HG02678 (cell line): ENCODE measurements around the gene SEC62.

Experiments
- ATAC-seq: cut with Tn5 transposase; IDR thresholded peaks from one replicate; pipeline ENCODE4 v1.9.1; 2021; ENCODE audit warnings: mild to moderate bottlenecking, moderate library complexity; ENCODE audit not compliant: unreplicated experiment

The SEC62 gene

DNA sequence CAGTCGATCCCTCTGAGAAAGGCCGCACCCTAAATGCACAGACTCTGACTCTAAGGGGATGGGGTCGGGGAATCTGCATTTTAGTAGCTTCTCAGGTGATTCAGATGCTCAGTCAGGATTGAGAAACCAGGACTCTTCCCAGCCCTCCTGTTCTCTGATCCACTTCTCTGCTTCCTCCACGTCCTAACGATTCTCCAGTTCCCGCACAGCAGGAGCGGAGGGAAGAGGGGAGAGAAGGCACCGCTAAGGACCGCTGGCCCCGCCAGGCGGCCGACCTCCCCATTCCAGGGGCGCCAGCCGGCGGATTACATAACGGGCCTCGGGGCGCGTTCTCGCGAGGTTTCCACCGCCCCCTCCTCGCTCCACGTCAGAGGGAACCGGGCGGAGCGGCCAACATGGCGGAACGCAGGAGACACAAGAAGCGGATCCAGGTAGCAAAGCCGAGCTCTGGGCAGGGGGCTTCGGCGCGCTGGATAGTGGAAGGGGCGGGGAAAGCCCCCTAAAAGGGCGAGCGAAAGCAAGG, at the start of gene SEC62:
TSS of gene SEC62 (plus strand) at position 380 of the 523 bp plus-strand sequence. CDS start at position 396, 16 bp downstream.
- peak; percentile 87 for ATAC-seq

DNA sequence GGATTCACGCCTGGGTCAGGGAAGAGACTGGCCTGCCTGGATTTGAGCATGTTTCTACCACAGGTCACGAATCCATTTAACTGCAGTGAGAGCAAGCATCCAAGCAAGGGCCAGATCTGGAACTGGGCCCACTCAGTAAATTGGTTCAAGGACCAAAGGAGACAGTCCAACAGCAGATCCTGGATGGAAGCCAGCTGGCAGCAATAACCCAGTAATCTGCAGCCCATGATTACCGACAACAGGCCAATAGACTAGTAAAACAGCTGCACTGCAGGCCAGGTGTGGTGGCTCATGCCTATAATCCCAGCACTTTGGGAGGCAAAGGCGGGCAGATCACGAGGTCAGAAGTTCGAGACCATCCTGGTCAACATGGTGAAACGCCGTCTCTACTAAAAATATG, 43.4 kb upstream of the SEC62 start:
- ATAC-seq: no peak

DNA sequence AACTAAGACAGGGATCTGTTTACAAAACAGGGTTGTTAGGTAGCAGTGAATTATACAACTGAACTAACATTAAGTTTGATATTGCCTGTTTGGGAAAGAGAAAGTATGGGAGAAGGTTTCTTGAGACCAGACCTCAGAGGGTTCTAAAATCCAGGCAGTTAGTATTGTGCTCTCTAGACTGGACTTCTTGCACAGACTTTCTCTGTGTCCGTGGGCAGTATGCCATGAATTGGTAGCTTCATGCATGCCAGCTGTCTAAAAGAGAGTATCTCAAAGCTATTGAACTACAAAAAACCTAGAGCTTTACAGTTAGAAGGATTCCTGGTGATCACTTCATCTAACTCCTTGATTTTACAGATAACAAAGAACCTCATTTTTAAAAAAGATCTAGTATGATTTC, 42.8 kb upstream of the SEC62 start:
- no peak for ATAC-seq

DNA sequence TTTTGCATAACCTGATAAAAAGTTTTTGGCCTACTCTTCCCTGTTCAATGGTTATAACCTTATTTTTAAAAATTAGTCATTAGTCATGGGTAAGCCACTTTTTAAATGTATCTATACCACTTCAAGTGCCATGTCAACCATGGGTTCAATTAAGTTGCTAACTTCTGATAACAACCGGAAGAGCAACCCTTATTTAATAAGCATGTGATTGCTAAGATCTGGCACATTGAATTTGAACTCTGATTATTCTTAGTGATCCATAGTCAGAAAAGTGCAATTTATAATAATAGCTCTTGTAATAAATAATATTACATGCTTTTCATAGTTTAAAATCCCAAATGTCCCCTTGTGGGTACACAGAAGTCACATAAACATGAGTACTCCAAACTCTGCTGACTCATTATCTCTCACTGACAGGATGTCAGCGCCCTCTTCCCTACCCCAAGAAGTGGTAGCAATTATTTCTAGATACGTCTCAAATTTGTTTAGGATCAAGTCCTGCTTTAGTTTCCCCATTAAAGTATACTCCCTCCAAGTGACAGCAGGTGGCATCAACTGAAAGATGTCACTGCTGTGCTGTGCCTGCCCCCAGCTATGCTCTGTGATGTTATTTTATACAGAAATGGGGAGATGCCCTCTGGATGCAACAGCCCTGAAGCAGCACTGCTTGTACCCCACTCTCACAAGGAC, 36.6 kb upstream of the SEC62 start:
- peak; percentile 30 for ATAC-seq

- no peak for ATAC-seq
Observed at GRCh38 chr3:169930843-169931242, 35.8 kb upstream of the SEC62 start.

DNA sequence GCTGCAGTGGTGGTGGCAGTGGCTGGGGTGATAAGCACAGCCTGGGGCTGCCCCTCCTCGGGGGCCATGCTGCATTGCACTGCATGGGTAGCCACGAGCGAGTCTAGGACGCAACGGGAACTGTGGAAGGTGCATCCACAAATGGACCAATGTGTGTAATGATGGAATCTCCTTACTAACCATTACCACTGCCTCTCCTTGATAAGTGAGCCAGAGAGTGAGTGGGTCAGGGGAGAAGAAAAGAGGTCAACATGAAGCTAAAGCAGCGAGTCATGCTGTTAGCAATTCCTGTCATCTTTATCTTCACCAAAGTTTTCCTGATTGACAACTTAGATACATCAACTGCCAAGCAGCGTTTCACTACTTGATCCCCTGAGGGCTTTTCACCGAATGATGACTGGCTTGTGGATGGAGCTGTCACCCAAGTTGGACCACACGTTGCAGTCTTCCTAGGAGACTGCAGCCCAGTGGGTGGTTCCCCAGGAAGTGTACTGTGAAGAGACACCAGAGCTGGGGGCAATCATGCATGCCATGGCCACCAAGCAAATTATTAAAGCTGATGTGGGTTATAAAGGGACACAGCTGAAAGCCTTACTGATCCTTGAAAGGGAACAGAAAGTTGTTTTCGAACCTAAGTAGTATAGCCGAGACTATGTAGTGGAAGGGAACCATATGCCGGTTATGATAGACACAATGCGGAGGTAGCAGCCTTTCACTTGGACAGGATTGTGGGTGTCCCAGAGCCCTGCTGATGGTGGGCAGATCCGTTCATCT, 34.7 kb upstream of the SEC62 start:
- peak; percentile 91 for ATAC-seq

DNA sequence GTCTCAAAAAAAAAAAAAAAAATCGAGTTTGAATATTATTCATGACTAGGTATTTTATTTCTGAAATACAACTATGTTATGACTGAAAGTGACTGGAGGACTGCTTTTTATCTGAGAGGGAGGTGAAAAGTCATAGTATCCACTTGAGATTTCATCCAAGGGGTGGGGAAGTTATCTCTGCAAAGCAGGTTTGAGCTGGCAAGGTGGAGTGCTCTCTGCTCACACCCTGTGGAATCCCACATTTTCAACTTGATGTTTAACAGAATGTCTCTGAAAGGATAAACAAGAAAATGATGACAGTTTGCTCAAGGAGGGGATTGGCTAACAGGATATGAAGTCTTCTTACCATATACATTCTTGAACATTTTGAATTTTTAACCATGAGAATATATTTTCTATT, 27.3 kb upstream of the SEC62 start:
- ATAC-seq: no peak

GRCh38 chr3:169939751-169940150, 26.9 kb upstream of the SEC62 start:
- ATAC-seq: no peak

GRCh38 chr3:169940470-169941181, 26.0 kb upstream of the SEC62 start:
- peak; percentile 72 for ATAC-seq

DNA sequence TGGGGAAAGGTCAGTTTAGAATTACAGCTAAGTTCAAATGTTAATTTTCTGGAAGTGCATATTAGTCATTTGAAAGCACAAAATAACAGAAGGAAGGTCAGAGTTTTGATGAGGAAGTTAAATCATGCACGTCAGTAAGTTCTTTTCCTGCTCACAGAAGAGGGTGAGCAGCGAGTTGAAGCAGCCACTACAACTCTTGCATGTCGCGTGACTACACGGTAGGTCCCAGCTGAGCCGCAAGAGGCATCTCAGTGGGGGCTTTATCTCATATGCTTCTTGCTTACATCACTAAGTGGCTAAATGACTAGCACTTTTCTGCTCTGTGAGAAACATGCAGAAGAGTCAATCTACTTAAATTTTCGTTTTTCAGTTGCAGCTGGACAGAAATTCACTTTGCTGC, 21.3 kb upstream of the SEC62 start:
- peak; percentile 85 for ATAC-seq

DNA sequence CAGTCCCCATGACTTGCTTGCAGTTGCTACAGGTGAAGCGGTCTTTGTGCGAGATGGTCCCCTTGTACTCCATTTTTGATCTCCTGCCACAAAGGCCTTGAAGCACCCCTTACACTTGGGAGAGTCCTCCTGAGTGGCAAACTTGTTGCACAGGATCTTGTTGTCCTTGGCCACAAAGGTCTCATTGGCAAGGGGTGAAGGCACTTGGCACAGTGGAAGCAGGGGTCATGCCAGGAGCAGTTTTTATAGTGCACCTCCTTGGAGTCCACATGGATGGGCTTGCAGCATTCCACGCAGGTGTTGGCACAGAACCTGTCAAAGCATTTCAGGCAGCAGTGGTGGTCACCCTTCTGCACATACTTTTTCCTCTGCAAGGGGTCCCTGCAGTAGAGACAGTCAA, 20.3 kb upstream of the SEC62 start:
- no peak for ATAC-seq

DNA sequence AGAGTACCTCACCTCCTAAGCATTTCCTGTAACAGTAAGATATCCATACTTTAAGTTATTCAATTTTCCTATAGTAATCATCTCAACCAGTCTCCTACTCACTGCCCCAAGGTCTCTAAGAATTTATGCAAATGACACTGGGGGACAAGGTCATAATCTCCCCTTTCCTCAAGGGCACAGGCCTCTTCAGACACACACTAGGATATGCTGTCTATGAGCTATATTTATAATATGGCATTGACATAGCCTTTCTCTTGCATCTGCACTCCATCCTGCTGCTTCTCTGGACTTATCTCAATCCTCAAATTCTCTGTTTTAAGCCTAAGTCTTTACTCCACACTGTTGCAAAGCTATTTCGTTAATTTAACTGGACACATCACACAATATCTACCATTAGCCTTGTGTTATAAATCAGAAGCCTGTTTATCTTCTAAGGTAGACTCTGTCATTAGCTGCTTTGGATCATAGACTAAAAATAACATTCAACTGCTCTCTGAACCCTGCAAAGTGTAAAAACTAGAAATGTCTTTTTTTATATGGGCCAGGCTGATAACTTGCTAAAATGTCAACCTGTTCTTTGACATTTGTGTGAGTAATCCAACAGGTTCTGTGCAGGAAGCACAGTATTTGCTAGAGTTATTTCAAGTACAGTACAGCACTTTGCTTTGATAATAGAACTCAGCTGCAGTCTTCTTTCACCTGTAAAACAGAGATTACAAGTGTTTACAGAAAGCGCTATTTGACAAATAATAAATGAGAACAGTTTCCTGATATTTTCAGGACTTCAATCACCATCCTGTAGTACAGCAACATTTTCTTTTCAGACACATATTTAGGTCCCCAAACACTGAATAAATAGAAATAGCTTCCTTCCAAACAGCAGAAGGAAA, 17.8 kb upstream of the SEC62 start:
- no peak for ATAC-seq

GRCh38 chr3:169952045-169952444, 14.6 kb upstream of the SEC62 start:
- ATAC-seq: no peak

- peak; percentile 21 for ATAC-seq
Observed at GRCh38 chr3:169953462-169954141, 13.0 kb upstream of the SEC62 start.

- peak; percentile 85 for ATAC-seq
Observed at GRCh38 chr3:169954142-169954756, 12.4 kb upstream of the SEC62 start.

GRCh38 chr3:169955406-169955805, 11.2 kb upstream of the SEC62 start:
- no peak for ATAC-seq

GRCh38 chr3:169964176-169964575, 2.4 kb upstream of the SEC62 start:
- ATAC-seq: no peak

DNA sequence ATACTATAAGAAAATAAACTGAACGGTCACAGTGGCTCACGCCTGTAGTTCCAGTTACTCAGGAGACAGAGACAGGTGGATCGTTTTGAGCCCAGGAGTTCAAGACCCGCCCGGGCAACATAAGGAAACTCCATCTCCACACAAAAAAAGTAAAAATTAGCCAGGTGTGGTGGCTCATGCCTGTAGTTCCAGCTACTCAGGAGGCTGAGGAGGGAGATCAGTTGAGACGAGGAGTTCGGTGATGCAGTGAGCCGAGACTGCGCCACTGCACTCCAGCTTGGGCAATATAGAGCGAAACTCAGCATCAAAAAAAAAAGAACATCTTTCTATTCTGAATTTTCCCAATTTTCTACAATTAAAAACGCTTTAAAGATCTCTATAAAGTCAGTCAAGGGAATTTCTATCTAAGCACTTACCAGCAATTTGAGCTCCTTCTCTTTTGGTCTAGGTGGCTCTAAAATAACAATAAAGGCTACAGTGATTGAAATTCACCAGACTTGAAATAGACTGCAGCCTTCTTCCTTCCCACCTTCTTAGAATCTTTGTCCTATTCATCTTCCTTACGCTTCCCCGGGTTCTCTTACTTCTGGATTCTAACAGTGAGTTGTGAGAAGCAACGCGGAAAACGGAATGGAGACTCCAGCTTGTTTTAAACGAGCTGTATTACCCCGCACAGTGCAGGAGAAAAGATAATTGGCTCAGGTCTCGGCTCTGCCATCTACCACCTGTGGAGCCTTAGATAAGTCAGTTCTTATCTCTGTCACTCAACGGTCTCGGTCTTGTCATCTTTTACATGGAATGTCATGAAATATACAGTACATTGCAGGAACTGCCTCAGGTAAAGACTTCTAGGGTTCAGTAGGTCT, 812 bp upstream of the SEC62 start:
- ATAC-seq: peak; percentile 15
